WTC11 (cell line): ENCODE results near the gene MSI2. TPM values are rescaled to one million over a fixed set of nuclear protein-coding genes. Genes with fewer than 3 reads are reported as not detected.

Experiments used
- ATAC-seq: fragments of 200-7000 bp; cut with Tn5 transposase; 2 replicates; pipeline ENCODE4 v1.10.0; 2021; ENCODE audit warnings: mild to moderate bottlenecking, moderate library complexity
- CTCF ChIA-PET: fragments of 300-600 bp; sonication (Branson Sonifier 250); formaldehyde crosslinking; loops from one replicate; lab custom pipeline; 2021; ENCODE audit warnings: antibody characterized with exemption; lab: Charles Lee
- POLR2A ChIA-PET: fragments of 350-600 bp; sonication (Branson Sonifier 250); formaldehyde crosslinking; loops from one replicate; lab custom pipeline; 2021; ENCODE audit warnings: antibody characterized with exemption; lab: Charles Lee
- DNase-seq: peaks from one replicate; pipeline ENCODE4 v3.0.0; 2021; ENCODE audit warnings: low spot score
- H3K27ac Mint-ChIP-seq: 2 replicates; pipeline ENCODE4 v1.8.0; 2021; ENCODE audit warnings: mixed read lengths
- H3K27me3 Mint-ChIP-seq: 2 replicates; pipeline ENCODE4 v1.8.0; 2021; ENCODE audit warnings: low read depth, mild to moderate bottlenecking, moderate library complexity, mixed read lengths
- H3K36me3 Mint-ChIP-seq: 2 replicates; pipeline ENCODE4 v1.8.0; 2021; ENCODE audit warnings: mixed read lengths
- H3K4me1 Mint-ChIP-seq: 2 replicates; pipeline ENCODE4 v1.8.0; 2022; ENCODE audit warnings: mixed read lengths
- H3K4me3 Mint-ChIP-seq: 2 replicates; pipeline ENCODE4 v1.8.0; 2021; ENCODE audit warnings: mild to moderate bottlenecking, moderate library complexity, mixed read lengths
- H3K9me3 Mint-ChIP-seq: 2 replicates; pipeline ENCODE4 v1.8.0; 2021; ENCODE audit warnings: mixed read lengths
- CREB1 ChIP-seq: sonication (generic); formaldehyde crosslinking; IDR thresholded peaks from 2 replicates; pipeline ENCODE4 v1.8.0; 2023; ENCODE audit warnings: mild to moderate bottlenecking, missing genetic modification reagents
- CTCF ChIP-seq: fragments of 200-600 bp; IDR thresholded peaks from 2 replicates; pipeline ENCODE4 v1.8.0; 2022; ENCODE audit warnings: antibody characterized with exemption
- E2F5 ChIP-seq: sonication (generic); formaldehyde crosslinking; IDR thresholded peaks from 2 replicates; pipeline ENCODE4 v1.8.1; 2022; ENCODE audit warnings: mild to moderate bottlenecking, moderate library complexity, missing genetic modification reagents
- EMX1 ChIP-seq: fragments of 250-450 bp; sonication (Bioruptor Pico); IDR thresholded peaks from 2 replicates; pipeline ENCODE4 v1.8.0; 2021; ENCODE audit warnings: mild to moderate bottlenecking
- GABPB1 ChIP-seq: sonication (generic); formaldehyde crosslinking; IDR thresholded peaks from 2 replicates; pipeline ENCODE4 v1.8.1; 2023; ENCODE audit warnings: mild to moderate bottlenecking, missing genetic modification reagents
- HMGA2 ChIP-seq: fragments of 250-450 bp; sonication (Bioruptor Pico); IDR thresholded peaks from 2 replicates; pipeline ENCODE4 v1.4.0; 2021; ENCODE audit warnings: mild to moderate bottlenecking, moderate library complexity
- NFYB ChIP-seq: sonication (generic); formaldehyde crosslinking; conservative IDR thresholded peaks from 2 replicates; pipeline ENCODE4 v1.8.0; 2022; ENCODE audit warnings: low read depth, missing genetic modification reagents
- PRRX2 ChIP-seq: fragments of 250-450 bp; sonication (Bioruptor Pico); IDR thresholded peaks from 2 replicates; pipeline ENCODE4 v1.8.0; 2021; ENCODE audit warnings: mild to moderate bottlenecking
- RORB ChIP-seq: fragments of 250-450 bp; sonication (Bioruptor Pico); IDR thresholded peaks from 2 replicates; pipeline ENCODE4 v1.9.0; 2021; ENCODE audit warnings: mild to moderate bottlenecking
- SMAD4 ChIP-seq: sonication (generic); formaldehyde crosslinking; IDR thresholded peaks from 2 replicates; pipeline ENCODE4 v1.8.0; 2022; ENCODE audit warnings: mild to moderate bottlenecking, missing genetic modification reagents
- SOX15 ChIP-seq: fragments of 250-450 bp; sonication (Bioruptor Pico); IDR thresholded peaks from 2 replicates; pipeline ENCODE4 v1.9.0; 2021; ENCODE audit warnings: mild to moderate bottlenecking
- TP53 ChIP-seq: sonication (generic); formaldehyde crosslinking; IDR thresholded peaks from 2 replicates; pipeline ENCODE4 v1.8.1; 2023; ENCODE audit warnings: mild to moderate bottlenecking, missing genetic modification reagents
- ZMAT4 ChIP-seq: fragments of 250-450 bp; sonication (Bioruptor Pico); IDR thresholded peaks from 2 replicates; pipeline ENCODE4 v1.9.0; 2021; ENCODE audit warnings: mild to moderate bottlenecking
- ZNF532 ChIP-seq: fragments of 250-450 bp; sonication (Bioruptor Pico); IDR thresholded peaks from 2 replicates; pipeline ENCODE4 v1.9.0; 2021; ENCODE audit warnings: mild to moderate bottlenecking, borderline replicate concordance
- total RNA-seq: library from RNA; stranded (reverse); gene quantifications from 3 replicates; pipeline ENCODE4 v1.2.3, GENCODE V29; 2021
- TF ChIP-seq, protein P1 (sequence below): sonication (generic); formaldehyde crosslinking; IDR thresholded peaks from 2 replicates; pipeline ENCODE4 v1.8.1; 2023; ENCODE audit warnings: mild to moderate bottlenecking, missing genetic modification reagents, borderline replicate concordance
- TF ChIP-seq, protein P2 (sequence below): fragments of 250-450 bp; sonication (Bioruptor Pico); IDR thresholded peaks from 2 replicates; pipeline ENCODE4 v1.9.0; 2021; ENCODE audit warnings: moderate library complexity, mild to moderate bottlenecking, inconsistent platforms, borderline replicate concordance
- TF ChIP-seq, protein P3 (sequence below): sonication (generic); formaldehyde crosslinking; IDR thresholded peaks from 2 replicates; pipeline ENCODE4 v1.8.1; 2023; ENCODE audit warnings: mild to moderate bottlenecking, missing genetic modification reagents
- TF ChIP-seq, protein P4 (sequence below): sonication (generic); formaldehyde crosslinking; IDR thresholded peaks from 2 replicates; pipeline ENCODE4 v1.8.0; 2022; ENCODE audit warnings: mild to moderate bottlenecking, missing genetic modification reagents

Gene MSI2
- total RNA-seq, 1 experiment from 2014 or later, result 82.1 TPM

DNA sequence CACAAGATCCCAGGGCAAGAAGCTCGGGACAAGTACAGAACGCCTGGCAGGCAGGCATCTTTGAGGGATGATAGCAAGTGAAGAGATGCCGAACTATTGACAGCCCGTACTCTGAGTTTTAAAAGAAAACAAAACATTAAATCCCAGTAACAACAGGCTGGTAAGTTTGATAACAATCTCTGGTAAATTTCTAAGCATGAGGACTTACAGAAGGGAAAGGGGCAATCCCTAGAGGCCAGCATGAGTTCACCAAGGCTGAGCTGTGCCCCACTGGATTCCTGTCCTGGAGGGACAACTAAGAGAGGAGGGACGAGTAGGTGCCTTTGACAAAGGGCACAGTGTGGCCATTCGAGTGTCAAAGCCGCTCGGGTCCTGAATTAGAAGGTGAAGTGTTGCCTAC is 462.6 kb downstream of the MSI2 start:
- Mint-ChIP-seq H3K4me3 (no peak overlapping the region), H3K36me3 (no peaks in the 10 kb centered on the region), H3K9me3 (no peaks in the 10 kb centered on the region), H3K27me3 (peaks cover 13% of the 10 kb centered on the region), H3K27ac (no peak overlapping the region), H3K4me1 (no peaks in the 10 kb centered on the region)
- ATAC-seq (no peak), DNase-seq (no peak)
- ChIA-PET CTCF (interaction anchor here (0.5 to 1.0 kb wide), 2 partner anchors 47 to 418 kb away, joined by 3 read pairs; no protein-coding TSS in a partner anchor), POLR2A (no interaction called here)
- no peak for TF ChIP-seq EMX1
- no peak for TF ChIP-seq CTCF

DNA sequence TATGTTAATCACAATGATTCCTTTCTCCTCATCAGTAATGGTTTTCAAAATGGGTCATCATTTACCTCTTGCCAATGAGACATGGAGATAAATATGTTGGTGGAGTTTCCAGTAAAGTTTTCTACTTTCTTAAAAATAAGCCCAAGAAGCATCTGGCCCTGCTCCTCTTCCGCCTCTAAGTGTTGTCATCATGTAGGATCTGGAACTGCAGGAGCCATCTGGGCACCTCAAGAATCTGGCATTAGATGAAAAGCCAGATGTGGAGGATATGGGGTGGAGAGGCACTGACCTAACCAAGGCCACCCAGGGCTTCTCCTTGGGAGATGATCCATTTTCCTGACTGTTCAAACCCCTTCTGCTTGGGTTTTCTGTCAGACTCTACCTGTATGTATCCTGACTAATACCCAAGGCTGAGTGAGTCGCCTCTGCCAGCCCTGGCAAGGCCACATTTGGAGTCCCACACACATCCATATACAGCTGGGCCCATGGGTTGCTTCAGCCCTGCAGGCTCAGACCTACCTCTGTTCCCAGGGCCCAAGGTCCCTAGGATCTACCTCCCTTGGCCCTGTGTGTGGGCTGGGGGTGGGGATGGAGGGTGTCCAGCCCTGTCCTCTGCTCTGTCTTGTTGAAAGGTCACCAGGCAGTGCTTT is 464.2 kb downstream of the MSI2 start:
- no peaks in the 10 kb centered on the region for H3K4me1 Mint-ChIP-seq
- POLR2A ChIA-PET, result no interaction called here
- no peaks in the 10 kb centered on the region for H3K36me3 Mint-ChIP-seq
- H3K4me3 Mint-ChIP-seq, result no peak overlapping the region
- H3K27me3 Mint-ChIP-seq, result peaks cover 10% of the 10 kb centered on the region
- ATAC-seq (no peak), DNase-seq (no peak)
- no peak overlapping the region for H3K27ac Mint-ChIP-seq
- no peaks in the 10 kb centered on the region for H3K9me3 Mint-ChIP-seq
- CTCF ChIA-PET, result interaction anchor here (1.3 kb wide), 1 partner anchor 49 kb away, joined by 6 read pairs; no protein-coding TSS in a partner anchor
- TF ChIP-seq, protein P1, sequence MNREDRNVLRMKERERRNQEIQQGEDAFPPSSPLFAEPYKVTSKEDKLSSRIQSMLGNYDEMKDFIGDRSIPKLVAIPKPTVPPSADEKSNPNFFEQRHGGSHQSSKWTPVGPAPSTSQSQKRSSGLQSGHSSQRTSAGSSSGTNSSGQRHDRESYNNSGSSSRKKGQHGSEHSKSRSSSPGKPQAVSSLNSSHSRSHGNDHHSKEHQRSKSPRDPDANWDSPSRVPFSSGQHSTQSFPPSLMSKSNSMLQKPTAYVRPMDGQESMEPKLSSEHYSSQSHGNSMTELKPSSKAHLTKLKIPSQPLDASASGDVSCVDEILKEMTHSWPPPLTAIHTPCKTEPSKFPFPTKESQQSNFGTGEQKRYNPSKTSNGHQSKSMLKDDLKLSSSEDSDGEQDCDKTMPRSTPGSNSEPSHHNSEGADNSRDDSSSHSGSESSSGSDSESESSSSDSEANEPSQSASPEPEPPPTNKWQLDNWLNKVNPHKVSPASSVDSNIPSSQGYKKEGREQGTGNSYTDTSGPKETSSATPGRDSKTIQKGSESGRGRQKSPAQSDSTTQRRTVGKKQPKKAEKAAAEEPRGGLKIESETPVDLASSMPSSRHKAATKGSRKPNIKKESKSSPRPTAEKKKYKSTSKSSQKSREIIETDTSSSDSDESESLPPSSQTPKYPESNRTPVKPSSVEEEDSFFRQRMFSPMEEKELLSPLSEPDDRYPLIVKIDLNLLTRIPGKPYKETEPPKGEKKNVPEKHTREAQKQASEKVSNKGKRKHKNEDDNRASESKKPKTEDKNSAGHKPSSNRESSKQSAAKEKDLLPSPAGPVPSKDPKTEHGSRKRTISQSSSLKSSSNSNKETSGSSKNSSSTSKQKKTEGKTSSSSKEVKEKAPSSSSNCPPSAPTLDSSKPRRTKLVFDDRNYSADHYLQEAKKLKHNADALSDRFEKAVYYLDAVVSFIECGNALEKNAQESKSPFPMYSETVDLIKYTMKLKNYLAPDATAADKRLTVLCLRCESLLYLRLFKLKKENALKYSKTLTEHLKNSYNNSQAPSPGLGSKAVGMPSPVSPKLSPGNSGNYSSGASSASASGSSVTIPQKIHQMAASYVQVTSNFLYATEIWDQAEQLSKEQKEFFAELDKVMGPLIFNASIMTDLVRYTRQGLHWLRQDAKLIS (CRISPR knock-in tag), result no peak
- no peak for TF ChIP-seq NFYB (CRISPR knock-in tag)
- TF ChIP-seq, protein P2, sequence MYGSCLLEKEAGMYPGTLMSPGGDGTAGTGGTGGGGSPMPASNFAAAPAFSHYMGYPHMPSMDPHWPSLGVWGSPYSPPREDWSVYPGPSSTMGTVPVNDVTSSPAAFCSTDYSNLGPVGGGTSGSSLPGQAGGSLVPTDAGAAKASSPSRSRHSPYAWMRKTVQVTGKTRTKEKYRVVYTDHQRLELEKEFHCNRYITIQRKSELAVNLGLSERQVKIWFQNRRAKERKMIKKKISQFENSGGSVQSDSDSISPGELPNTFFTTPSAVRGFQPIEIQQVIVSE (CRISPR knock-in tag), result no peak
- TF ChIP-seq CREB1 (CRISPR knock-in tag), result no peak
- TF ChIP-seq TP53 (CRISPR knock-in tag), result no peak
- TF ChIP-seq GABPB1, result no peak
- no peak for TF ChIP-seq SMAD4
- no peak for TF ChIP-seq ZMAT4 (CRISPR knock-in tag)
- TF ChIP-seq CTCF, result no peak
- no peak for TF ChIP-seq ZNF532
- no peak for TF ChIP-seq SOX15 (CRISPR knock-in tag)
- no peak for TF ChIP-seq RORB (CRISPR knock-in tag)
- no peak for TF ChIP-seq HMGA2 (CRISPR knock-in tag)
- TF ChIP-seq, protein P3, sequence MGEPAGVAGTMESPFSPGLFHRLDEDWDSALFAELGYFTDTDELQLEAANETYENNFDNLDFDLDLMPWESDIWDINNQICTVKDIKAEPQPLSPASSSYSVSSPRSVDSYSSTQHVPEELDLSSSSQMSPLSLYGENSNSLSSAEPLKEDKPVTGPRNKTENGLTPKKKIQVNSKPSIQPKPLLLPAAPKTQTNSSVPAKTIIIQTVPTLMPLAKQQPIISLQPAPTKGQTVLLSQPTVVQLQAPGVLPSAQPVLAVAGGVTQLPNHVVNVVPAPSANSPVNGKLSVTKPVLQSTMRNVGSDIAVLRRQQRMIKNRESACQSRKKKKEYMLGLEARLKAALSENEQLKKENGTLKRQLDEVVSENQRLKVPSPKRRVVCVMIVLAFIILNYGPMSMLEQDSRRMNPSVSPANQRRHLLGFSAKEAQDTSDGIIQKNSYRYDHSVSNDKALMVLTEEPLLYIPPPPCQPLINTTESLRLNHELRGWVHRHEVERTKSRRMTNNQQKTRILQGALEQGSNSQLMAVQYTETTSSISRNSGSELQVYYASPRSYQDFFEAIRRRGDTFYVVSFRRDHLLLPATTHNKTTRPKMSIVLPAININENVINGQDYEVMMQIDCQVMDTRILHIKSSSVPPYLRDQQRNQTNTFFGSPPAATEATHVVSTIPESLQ (CRISPR knock-in tag), result no peak
- no peak for TF ChIP-seq PRRX2 (CRISPR knock-in tag)
- TF ChIP-seq E2F5 (CRISPR knock-in tag), result no peak
- TF ChIP-seq, protein P4, sequence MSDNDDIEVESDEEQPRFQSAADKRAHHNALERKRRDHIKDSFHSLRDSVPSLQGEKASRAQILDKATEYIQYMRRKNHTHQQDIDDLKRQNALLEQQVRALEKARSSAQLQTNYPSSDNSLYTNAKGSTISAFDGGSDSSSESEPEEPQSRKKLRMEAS (CRISPR knock-in tag), result no peak
